GM19043 (cell line): ENCODE results near the gene CHST5.

Source experiments
- ATAC-seq: cut with Tn5 transposase; IDR thresholded peaks from one replicate; pipeline ENCODE4 v1.9.1; 2021; ENCODE audit warnings: low read depth; ENCODE audit not compliant: unreplicated experiment

Gene CHST5

GRCh38 chr16:75535901-75536300 lies at the start of gene CHST5:
TSS of gene CHST5 (minus strand) at chr16:75536108. CDS start at chr16:75530384, 5,724 bp downstream.
- no peak for ATAC-seq

GRCh38 chr16:75584108-75584507 lies 48.2 kb upstream of the CHST5 start:
- peak; percentile 71 for ATAC-seq

- ATAC-seq: no peak
Measured at GRCh38 chr16:75579281-75579834, 43.5 kb upstream of the CHST5 start.

- no peak for ATAC-seq
Measured at GRCh38 chr16:75578725-75579124, 42.8 kb upstream of the CHST5 start.

- ATAC-seq: no peak
Measured at GRCh38 chr16:75578212-75578611, 42.3 kb upstream of the CHST5 start.

- peak; percentile 69 for ATAC-seq
Measured at GRCh38 chr16:75576384-75576811, 40.5 kb upstream of the CHST5 start.

GRCh38 chr16:75575958-75576357 lies 40.0 kb upstream of the CHST5 start:
- ATAC-seq: no peak

GRCh38 chr16:75573955-75574354 lies 38.0 kb upstream of the CHST5 start:
- ATAC-seq: no peak

GRCh38 chr16:75572864-75573542 lies 37.1 kb upstream of the CHST5 start:
- no peak for ATAC-seq

- ATAC-seq: no peak
Measured at GRCh38 chr16:75570396-75571065, 34.6 kb upstream of the CHST5 start.

GRCh38 chr16:75567911-75568310 lies 32.0 kb upstream of the CHST5 start:
- no peak for ATAC-seq

- ATAC-seq: peak; percentile 1
Measured at GRCh38 chr16:75566758-75567255, 30.9 kb upstream of the CHST5 start.

GRCh38 chr16:75566040-75566757 lies 30.3 kb upstream of the CHST5 start, which contains the start of gene GABARAPL2:
TSS of gene GABARAPL2 (plus strand) at chr16:75566379. CDS start at chr16:75566487, 108 bp downstream.
- peak; percentile 65 for ATAC-seq

- ATAC-seq: no peak
Measured at GRCh38 chr16:75565640-75566039, 29.7 kb upstream of the CHST5 start.

GRCh38 chr16:75559564-75560372 lies 23.9 kb upstream of the CHST5 start:
- no peak for ATAC-seq

GRCh38 chr16:75558846-75559401 lies 23.0 kb upstream of the CHST5 start:
- no peak for ATAC-seq

GRCh38 chr16:75556431-75556950 lies 20.6 kb upstream of the CHST5 start:
- no peak for ATAC-seq

GRCh38 chr16:75555707-75556430 lies 20.0 kb upstream of the CHST5 start, which contains the start of gene TMEM231:
TSS of gene TMEM231 (minus strand) at chr16:75556252. CDS start at chr16:75556209, 43 bp downstream.
- peak; percentile 95 for ATAC-seq

GRCh38 chr16:75555213-75555706 lies 19.4 kb upstream of the CHST5 start:
- no peak for ATAC-seq
